ENCODE measurements around the gene TCF25.

Gene TCF25

DNA sequence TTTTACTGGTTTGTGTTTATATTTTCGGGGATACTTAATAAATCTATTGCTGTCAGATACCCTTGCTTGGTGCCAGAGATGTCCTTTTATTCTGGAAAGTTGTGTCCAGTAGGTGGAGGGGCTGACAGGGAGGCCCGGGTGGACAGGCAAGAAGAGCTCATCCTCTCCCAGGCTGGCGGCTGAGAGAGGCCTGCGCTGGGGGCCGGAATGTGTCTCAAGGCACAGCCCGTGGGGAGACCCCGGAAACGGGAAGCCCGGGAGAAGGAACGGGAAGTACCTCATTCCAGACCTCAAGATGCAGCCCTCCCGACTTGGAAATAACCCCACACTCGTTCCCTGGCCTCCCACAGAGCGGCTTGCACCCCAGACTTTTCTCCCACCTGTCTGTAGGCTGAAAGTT is 62.6 kb downstream of the TCF25 start:
- DNase-seq (ENCODE audit: extremely low read depth in 1 of 2, low read depth in 1 of 2), result no peak

DNA sequence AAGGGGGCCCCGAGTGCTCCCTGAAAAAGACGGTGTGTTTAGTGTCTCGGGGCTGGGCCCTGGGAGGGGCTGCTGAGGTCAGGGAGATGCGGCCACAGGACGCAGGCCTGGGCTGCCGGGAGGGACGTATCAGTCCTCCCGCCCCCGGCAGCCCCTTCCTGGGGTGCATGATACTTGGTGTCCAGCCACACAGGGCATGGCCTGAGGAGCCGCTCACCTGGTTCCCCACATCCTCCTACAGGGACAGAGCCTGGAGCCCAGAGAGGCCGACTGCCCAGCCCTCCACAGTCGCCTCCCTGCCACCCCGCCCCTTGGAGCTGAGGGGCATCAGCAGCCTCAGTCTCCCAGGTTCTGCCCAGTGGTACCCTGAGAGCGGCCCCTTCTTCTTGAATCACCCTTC is 63.1 kb downstream of the TCF25 start:
- DNase-seq (ENCODE audit: extremely low read depth in 1 of 2, low read depth in 1 of 2), result no peak

DNA sequence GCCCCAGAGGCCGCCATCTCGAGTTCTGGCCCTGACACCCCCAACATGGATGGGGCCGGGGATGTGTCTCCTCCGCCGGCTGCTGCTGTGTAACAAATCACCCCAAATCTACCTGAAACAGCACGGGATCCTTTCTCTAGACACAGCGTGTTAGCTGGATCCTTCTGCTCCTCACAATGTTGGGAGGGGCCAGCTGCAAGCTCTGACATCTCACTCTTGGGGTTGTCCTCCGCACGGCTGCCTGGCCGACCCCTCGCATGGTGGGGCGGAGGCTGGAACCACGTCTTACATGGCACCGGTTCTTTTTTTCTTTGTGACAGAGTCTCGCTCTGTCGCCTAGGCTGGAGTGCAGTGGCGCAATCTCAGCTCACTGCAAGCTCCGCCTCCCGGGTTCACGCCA is 63.6 kb downstream of the TCF25 start:
- no peak for DNase-seq (ENCODE audit: extremely low read depth in 1 of 2, low read depth in 1 of 2)

GRCh38 chr16:89938175-89938885 is 64.9 kb downstream of the TCF25 start:
- no peak for DNase-seq (ENCODE audit: extremely low read depth in 1 of 2, low read depth in 1 of 2)

DNA sequence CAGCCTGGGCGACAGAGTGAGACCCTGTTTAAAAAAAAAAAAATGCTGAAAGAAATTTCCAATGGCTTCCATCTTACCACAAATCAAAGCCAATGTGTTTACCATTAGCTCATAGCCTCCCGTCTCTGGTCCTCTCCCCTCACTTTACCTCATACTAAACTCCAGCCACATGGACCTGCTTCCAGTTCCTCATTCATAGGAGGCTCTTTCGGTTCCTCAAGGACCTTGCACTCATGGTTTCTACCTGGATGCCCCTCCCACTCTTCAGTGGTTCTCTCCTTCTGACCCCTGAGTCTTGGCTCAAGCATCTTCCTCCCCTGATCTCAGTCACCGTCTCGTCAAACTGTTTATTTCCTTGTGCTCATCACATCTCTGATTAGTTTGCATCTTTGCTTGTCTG is 71.4 kb downstream of the TCF25 start:
- DNase-seq (ENCODE audit: extremely low read depth in 1 of 2, low read depth in 1 of 2), result no peak

DNA sequence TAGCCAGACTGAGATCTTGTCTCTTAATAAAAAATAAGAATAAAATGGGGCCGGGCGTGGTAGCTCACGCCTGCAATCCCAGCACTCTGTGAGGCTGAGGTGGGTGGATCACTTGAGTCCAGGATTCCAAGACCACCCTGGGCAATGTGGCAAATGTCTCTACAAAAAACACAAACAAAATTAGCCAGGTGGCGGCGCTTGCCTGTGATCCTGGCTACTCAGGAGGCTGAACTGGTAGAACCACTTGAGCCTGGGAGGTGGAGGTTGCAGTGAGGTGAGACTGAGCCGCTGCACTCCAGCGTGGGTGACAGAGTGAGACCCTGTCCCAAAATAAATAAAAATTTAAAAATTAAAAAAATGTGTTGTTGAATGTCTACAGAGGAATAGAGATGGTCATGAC is 72.3 kb downstream of the TCF25 start:
- DNase-seq (ENCODE audit: extremely low read depth in 1 of 2, low read depth in 1 of 2), result no peak

DNA sequence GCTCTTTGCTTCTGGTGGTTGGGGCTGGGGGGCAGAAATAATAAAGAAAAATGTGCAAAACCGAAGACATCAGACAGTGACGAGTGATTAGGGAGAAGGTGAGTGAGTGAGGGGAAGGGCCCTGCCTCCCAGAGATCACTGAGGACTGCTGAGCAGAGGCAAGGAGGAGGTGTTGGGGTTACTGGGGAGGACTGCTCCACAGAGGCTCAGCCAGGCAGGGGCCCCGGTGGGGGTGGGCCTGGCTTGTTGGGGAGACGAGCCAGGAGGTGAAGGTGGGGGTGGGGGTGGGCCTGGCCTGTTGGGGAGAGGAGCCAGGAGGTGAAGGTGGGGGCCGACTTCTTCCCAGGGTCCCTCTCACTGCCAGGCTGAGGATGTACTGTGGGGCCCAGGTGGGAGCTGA is 73.1 kb downstream of the TCF25 start:
- DNase-seq (ENCODE audit: extremely low read depth in 1 of 2, low read depth in 1 of 2), result no peak

DNA sequence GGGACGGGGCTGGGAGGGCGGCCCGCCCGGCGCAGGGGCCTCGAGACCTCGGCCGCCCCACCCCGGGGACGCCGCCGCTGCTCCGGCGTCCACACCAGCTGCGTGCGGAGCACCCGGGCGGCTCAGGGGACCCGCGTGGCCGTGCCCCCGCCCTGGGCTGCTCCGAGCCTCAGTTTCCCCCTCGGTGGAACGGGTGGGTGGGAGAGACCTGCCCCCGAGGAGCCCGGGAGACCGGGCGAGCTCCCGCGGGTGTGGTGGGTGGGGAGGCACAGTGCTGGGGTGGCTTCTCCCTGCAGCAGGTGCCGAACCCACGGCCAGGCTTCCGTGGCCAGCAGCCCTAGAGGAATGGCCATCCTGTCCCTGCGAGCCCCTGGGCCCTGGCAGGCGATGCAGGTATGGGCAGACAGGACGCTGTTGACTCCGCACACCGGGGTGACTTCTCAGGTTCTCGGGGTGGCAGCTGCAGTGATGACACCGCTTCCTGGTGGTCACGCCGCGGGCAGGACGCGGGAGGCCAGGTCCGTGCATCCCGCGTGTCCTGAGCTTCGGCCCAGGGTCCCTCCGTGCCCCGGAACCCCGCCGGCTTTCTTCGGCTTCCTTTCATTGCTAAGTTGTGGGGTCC is 75.8 kb downstream of the TCF25 start:
- DNase-seq (ENCODE audit: extremely low read depth in 1 of 2, low read depth in 1 of 2), result no peak

GRCh38 chr16:89949756-89950155 is 76.4 kb downstream of the TCF25 start:
- no peak for DNase-seq (ENCODE audit: extremely low read depth in 1 of 2, low read depth in 1 of 2)

DNA sequence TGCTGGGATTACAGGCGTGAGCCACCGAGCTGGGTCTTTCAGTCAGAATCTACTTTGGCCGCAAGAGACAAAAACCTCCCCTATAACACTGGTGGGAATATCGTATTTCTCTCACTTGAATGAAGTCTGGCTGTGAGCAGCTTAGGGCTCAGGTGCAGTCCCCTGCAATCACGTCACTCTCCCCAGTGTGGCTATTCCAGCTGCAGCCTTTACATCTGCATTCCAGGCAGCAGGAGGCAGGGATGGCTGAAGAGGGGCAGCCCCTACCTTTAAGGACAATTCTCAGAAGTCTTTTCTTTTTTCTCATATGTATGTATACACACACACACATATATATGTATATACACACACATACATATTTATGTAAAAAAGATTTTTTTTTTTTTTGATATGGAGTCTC is 78.1 kb downstream of the TCF25 start:
- DNase-seq (ENCODE audit: extremely low read depth in 1 of 2, low read depth in 1 of 2), result no peak

DNA sequence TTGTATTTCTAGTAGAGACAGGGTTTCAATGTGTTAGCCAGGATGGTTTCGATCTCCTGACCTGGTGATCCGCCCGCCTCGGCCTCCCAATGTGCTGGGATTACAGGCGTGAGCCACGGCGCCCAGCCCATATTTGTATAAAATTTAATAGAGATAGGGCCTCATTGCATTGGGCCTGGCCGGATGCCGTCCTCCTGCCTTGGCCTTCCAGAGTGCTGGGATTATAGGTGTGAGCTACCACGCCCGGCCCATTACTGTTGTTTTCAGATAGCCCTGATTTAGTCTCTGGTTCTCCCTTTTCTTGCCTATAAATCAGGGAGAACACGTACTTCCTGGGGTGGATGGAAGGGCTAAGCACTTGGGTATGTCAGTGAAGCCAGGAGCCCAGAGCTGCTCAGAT is 78.7 kb downstream of the TCF25 start:
- DNase-seq (ENCODE audit: extremely low read depth in 1 of 2, low read depth in 1 of 2), result no peak

GRCh38 chr16:89952551-89952950 is 79.2 kb downstream of the TCF25 start:
- no peak for DNase-seq (ENCODE audit: extremely low read depth in 1 of 2, low read depth in 1 of 2)

DNA sequence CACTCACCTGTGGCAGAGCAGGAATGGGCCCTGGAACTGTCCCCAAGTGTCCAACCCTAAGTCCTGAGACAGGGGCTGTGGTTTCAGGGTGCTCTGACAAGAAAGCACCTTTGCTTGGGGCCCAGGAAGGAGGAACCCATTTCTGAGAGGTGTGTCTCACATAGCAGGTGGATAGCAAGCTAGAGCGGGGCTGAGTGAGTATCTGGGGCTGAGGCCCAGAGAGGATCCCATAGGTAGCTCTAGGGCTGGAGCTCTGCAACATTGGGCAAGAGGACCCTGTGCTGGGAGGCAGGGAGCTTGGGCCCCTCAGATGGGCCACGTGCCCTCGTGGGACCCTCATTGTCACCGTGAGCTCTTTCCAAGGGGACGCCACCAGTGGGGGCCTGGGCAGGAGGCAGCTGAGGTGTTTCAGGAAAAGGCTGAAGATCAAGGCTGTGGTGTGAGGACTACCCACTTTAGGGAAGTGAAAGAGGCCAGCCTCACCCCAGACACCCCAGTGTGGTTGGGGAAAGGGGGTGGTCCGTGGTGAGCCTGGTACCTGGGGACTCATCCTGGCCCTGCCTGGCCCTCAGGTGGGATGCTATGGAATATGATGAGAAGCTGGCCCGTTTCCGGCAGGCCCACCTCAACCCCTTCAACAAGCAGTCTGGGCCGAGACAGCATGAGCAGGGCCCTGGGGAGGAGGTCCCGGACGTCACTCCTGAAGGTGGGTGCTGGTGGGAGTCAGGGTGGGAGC is 80.4 kb downstream of the TCF25 start:
- no peak for DNase-seq (ENCODE audit: extremely low read depth in 1 of 2, low read depth in 1 of 2)

GRCh38 chr16:89954462-89954861 is 81.1 kb downstream of the TCF25 start:
- no peak for DNase-seq (ENCODE audit: extremely low read depth in 1 of 2, low read depth in 1 of 2)

GRCh38 chr16:89955001-89955685 is 81.8 kb downstream of the TCF25 start:
- no peak for DNase-seq (ENCODE audit: extremely low read depth in 1 of 2, low read depth in 1 of 2)

GRCh38 chr16:89956505-89957215 is 83.3 kb downstream of the TCF25 start:
- DNase-seq (ENCODE audit: extremely low read depth in 1 of 2, low read depth in 1 of 2), result no peak

GRCh38 chr16:89957216-89957785 is 83.9 kb downstream of the TCF25 start:
- DNase-seq (ENCODE audit: extremely low read depth in 1 of 2, low read depth in 1 of 2), result no peak

GRCh38 chr16:89958068-89958467 is 84.7 kb downstream of the TCF25 start:
- no peak for DNase-seq (ENCODE audit: extremely low read depth in 1 of 2, low read depth in 1 of 2)

- DNase-seq (ENCODE audit: extremely low read depth in 1 of 2, low read depth in 1 of 2), result no peak
These were observed 85.2 kb downstream of the TCF25 start for GRCh38 chr16:89958596-89958995.

DNA sequence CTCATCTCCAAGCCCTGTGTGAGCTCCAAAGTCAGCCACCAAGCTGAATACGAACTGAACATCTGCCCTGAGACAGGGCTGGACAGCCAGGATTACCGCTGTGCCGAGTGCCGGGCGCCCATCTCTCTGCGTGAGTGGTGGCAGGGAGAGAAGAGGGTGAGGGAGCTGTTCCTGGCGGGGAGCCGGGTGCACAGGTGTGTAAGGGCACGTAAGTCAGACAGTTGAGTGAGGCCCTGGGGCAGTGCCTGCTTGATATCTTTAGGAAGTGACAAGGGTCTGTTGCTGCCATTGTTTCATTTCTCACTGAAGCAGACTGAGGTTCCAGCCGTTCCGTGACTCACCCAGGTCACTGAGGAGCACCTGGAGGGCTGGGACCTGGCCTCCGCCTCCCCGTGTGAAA is 87.6 kb downstream of the TCF25 start:
- no peak for DNase-seq (ENCODE audit: extremely low read depth in 1 of 2, low read depth in 1 of 2)

Data from stimulated activated CD8-positive, alpha-beta memory T cell treated with anti-CD3 and anti-CD28 coated beads, Interleukin-7, amount 100 ng/mL, for 48 hours (primary cell).